ENCODE data around the gene STPG1. TPM values are rescaled to one million over a fixed set of nuclear protein-coding genes. Genes with fewer than 3 reads are reported as not detected.

The STPG1 gene
- total RNA-seq, 1 donor from 2014 or later: 10.0 TPM

DNA sequence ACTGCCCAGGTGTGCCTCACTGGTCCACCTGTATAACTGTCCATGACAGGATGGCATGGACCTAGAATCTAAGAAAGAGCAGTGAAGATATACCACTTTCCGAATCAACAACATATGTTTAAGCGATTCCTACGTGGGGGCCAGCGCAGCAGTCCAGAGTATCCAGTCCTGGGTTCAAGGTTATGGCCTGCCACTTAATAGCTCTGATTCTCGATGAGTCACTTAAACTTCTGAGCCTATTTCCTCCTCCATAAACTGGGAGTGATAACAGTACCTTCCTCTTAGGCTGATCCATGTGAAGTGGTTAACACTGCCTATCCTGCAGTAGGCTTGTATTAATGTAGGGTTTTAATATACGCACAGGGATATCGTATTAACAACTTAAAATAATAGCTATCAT lies 2.8 kb downstream of the STPG1 start:
- peaks cover 4% of the 10 kb centered on the region for H3K4me1 Mint-ChIP-seq (ENCODE audit: unreplicated experiment)
- TF ChIP-seq, protein P1, sequence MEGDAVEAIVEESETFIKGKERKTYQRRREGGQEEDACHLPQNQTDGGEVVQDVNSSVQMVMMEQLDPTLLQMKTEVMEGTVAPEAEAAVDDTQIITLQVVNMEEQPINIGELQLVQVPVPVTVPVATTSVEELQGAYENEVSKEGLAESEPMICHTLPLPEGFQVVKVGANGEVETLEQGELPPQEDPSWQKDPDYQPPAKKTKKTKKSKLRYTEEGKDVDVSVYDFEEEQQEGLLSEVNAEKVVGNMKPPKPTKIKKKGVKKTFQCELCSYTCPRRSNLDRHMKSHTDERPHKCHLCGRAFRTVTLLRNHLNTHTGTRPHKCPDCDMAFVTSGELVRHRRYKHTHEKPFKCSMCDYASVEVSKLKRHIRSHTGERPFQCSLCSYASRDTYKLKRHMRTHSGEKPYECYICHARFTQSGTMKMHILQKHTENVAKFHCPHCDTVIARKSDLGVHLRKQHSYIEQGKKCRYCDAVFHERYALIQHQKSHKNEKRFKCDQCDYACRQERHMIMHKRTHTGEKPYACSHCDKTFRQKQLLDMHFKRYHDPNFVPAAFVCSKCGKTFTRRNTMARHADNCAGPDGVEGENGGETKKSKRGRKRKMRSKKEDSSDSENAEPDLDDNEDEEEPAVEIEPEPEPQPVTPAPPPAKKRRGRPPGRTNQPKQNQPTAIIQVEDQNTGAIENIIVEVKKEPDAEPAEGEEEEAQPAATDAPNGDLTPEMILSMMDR (IDR thresholded peaks at IDR 0.05; ENCODE audit: unreplicated experiment): no peak
- DNase-seq (ENCODE audit: low spot score): no peak
- H3K36me3 Mint-ChIP-seq (ENCODE audit: low read depth, unreplicated experiment): no peaks in the 10 kb centered on the region
- no peaks in the 10 kb centered on the region for H3K9me3 Mint-ChIP-seq (ENCODE audit: unreplicated experiment)
- no peak overlapping the region for H3K4me3 Mint-ChIP-seq (ENCODE audit: unreplicated experiment)
- H3K27me3 Mint-ChIP-seq (ENCODE audit: unreplicated experiment): peaks cover 5% of the 10 kb centered on the region
- H3K27ac Mint-ChIP-seq (ENCODE audit: unreplicated experiment): no peak overlapping the region

DNA sequence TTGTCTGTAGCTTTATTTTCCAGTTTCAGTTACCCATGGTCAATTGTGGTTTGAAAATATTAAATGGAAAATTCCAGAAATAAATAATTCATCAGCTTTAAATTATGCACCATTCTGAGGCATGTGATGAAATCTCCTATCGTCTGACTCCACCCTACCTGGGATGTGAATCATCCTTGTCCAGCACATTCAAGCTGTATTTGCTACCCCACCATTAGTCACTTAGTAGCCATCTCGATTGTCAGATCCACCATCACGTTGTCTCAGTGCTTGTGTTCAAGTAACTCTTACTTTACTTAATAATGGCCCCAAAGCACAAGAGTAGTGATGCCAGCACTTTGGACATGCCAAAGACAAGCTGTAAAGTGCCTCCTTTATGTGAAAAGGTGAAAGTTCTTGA lies 4.0 kb downstream of the STPG1 start:
- no peak for DNase-seq (ENCODE audit: low spot score)
- no peak overlapping the region for H3K4me3 Mint-ChIP-seq (ENCODE audit: unreplicated experiment)
- no peak overlapping the region for H3K27ac Mint-ChIP-seq (ENCODE audit: unreplicated experiment)
- H3K27me3 Mint-ChIP-seq (ENCODE audit: unreplicated experiment): peaks cover 4% of the 10 kb centered on the region
- H3K4me1 Mint-ChIP-seq (ENCODE audit: unreplicated experiment): no peaks in the 10 kb centered on the region
- no peaks in the 10 kb centered on the region for H3K36me3 Mint-ChIP-seq (ENCODE audit: low read depth, unreplicated experiment)
- H3K9me3 Mint-ChIP-seq (ENCODE audit: unreplicated experiment): no peaks in the 10 kb centered on the region
- TF ChIP-seq, protein P1 (IDR thresholded peaks at IDR 0.05; ENCODE audit: unreplicated experiment): no peak

DNA sequence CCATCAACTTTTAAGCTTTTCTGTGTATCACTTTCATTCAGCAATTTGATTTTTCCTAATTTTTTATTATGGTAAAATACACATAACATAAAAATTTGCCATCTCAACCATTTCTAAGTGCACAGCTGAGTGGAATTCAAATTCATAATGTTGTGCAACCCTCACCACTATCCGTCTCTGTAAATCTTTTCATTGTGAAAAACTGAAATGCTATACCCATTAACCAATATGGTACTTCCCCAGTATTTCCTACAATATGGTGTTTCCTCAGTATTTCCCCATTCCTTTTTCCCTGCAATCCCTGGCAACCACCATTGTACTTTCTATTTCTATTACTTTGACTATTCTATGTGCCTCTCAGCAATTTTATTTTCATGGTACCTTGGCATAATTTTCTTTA lies 6.8 kb downstream of the STPG1 start:
- peaks cover 1% of the 10 kb centered on the region for H3K27me3 Mint-ChIP-seq (ENCODE audit: unreplicated experiment)
- no peak overlapping the region for H3K27ac Mint-ChIP-seq (ENCODE audit: unreplicated experiment)
- H3K4me3 Mint-ChIP-seq (ENCODE audit: unreplicated experiment): no peak overlapping the region
- TF ChIP-seq, protein P1 (IDR thresholded peaks at IDR 0.05; ENCODE audit: unreplicated experiment): no peak
- no peaks in the 10 kb centered on the region for H3K9me3 Mint-ChIP-seq (ENCODE audit: unreplicated experiment)
- no peaks in the 10 kb centered on the region for H3K4me1 Mint-ChIP-seq (ENCODE audit: unreplicated experiment)
- DNase-seq (ENCODE audit: low spot score): no peak
- H3K36me3 Mint-ChIP-seq (ENCODE audit: low read depth, unreplicated experiment): no peaks in the 10 kb centered on the region

DNA sequence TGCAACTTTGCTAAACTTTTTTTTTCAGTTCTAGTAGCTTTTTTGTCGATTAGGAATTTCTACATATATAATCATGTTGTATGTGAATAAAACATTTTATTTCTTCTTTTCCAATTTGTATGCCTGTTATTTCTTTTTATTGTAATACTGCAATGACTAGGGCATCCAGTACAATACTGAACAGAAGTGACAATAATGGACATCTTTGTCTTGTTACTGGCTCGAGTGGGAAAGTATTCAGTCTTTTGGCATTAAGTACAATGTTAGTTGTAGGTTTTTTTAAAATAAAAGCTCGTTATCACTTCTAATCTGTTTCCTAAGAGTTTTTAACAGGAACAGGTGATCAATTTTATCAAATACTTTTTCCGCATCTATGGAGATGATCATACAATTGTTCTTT lies 9.8 kb downstream of the STPG1 start:
- no peak overlapping the region for H3K4me3 Mint-ChIP-seq (ENCODE audit: unreplicated experiment)
- TF ChIP-seq, protein P1 (IDR thresholded peaks at IDR 0.05; ENCODE audit: unreplicated experiment): no peak

DNA sequence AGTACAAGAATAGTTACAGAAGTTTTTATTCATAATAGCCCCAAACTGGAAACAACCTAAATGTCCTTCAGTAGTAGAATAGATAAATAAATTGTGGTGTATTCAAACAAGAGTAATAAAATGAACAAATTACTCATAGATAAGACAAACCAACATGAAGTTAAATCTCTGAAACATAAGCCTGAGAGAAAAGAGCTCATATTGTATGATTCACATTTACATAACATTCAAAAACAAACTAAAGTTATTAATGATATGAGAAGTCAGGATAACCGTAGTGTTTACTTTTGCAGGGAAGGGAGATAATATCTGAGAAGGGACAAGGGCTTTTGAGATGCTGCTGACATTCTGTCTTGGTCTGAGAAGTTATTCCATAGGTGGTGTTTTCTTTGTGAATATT lies 13.5 kb downstream of the STPG1 start:
- no peaks in the 10 kb centered on the region for H3K9me3 Mint-ChIP-seq (ENCODE audit: unreplicated experiment)

More for the DNA sequence above, 9.8 kb downstream of the STPG1 start:
- no peak overlapping the region for H3K27ac Mint-ChIP-seq (ENCODE audit: unreplicated experiment)
- no peaks in the 10 kb centered on the region for H3K36me3 Mint-ChIP-seq (ENCODE audit: low read depth, unreplicated experiment)
- peaks cover 1% of the 10 kb centered on the region for H3K27me3 Mint-ChIP-seq (ENCODE audit: unreplicated experiment)
- H3K4me1 Mint-ChIP-seq (ENCODE audit: unreplicated experiment): no peaks in the 10 kb centered on the region
- no peaks in the 10 kb centered on the region for H3K9me3 Mint-ChIP-seq (ENCODE audit: unreplicated experiment)
- DNase-seq (ENCODE audit: low spot score): no peak

More for the DNA sequence above, 13.5 kb downstream of the STPG1 start:
- H3K27me3 Mint-ChIP-seq (ENCODE audit: unreplicated experiment): peaks cover 1% of the 10 kb centered on the region
- no peaks in the 10 kb centered on the region for H3K36me3 Mint-ChIP-seq (ENCODE audit: low read depth, unreplicated experiment)
- TF ChIP-seq, protein P1 (IDR thresholded peaks at IDR 0.05; ENCODE audit: unreplicated experiment): no peak
- no peak overlapping the region for H3K4me3 Mint-ChIP-seq (ENCODE audit: unreplicated experiment)
- no peak for DNase-seq (ENCODE audit: low spot score)
- no peaks in the 10 kb centered on the region for H3K4me1 Mint-ChIP-seq (ENCODE audit: unreplicated experiment)
- no peak overlapping the region for H3K27ac Mint-ChIP-seq (ENCODE audit: unreplicated experiment)

All from endothelial cell (in vitro differentiated cells).